Nephron progenitor cell (in vitro differentiated cells): ENCODE data around the gene HTR7.

Experiments used
- DNase-seq: peaks from one replicate; pipeline ENCODE4 v3.0.0; 2021
- H3K27ac Mint-ChIP-seq: 2 replicates; pipeline ENCODE4 v1.8.0; 2021; ENCODE audit warnings: mild to moderate bottlenecking, moderate library complexity, mixed read lengths
- H3K27me3 Mint-ChIP-seq: 2 replicates; pipeline ENCODE4 v1.8.0; 2021; ENCODE audit warnings: mild to moderate bottlenecking, low read depth, mixed read lengths; ENCODE audit not compliant: poor library complexity
- H3K36me3 Mint-ChIP-seq: 2 replicates; pipeline ENCODE4 v1.8.0; 2021; ENCODE audit warnings: low read depth, mixed read lengths
- H3K4me1 Mint-ChIP-seq: 2 replicates; pipeline ENCODE4 v1.8.0; 2021; ENCODE audit warnings: mixed read lengths
- H3K4me3 Mint-ChIP-seq: 2 replicates; pipeline ENCODE4 v1.8.0; 2021; ENCODE audit warnings: mild to moderate bottlenecking, moderate library complexity, mixed read lengths
- H3K9me3 Mint-ChIP-seq: 2 replicates; pipeline ENCODE4 v1.8.0; 2021; ENCODE audit warnings: mild to moderate bottlenecking, moderate library complexity, mixed read lengths
- TF ChIP-seq, protein P1 (sequence below): fragments of 200-600 bp; sonication (generic); IDR thresholded peaks from 2 replicates; pipeline ENCODE4 v1.5.0; 2021; ENCODE audit warnings: antibody characterized with exemption

HTR7 gene

DNA sequence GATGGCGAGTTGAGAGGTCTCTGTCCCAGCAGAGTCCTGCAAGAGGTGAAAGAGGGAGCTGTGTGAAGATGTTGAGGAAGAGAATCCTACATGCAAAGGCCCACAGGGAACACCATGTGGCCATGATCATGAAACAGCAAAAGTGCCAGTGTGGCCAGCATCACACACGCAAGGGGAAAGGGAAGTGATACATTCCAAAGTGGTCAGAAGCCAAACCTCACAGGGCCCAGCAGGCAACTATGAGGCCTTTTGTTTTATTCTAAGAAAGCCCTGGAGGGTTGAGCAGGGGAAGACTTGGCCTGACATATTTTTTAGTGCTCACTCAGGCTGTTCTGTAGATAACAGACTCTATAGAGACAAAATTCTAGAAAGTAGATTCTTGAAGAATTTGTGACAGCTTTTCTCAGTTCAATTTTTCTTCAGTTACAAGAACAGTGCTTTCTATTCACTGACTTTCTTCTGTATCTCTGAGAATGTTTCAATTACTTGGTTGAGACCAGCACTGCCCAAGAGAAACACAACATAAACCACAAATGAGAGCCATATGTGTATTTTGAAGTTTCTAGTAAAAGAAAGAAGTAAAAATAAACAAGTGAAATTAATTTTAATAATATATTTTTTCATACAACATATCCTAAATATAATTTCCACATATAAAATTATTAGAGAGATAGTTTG lies 82.3 kb downstream of the HTR7 start:
- Mint-ChIP-seq H3K9me3 (no peaks in the 10 kb centered on the region), H3K27ac (no peak overlapping the region), H3K27me3 (no peaks in the 10 kb centered on the region), H3K4me3 (no peak overlapping the region), H3K36me3 (no peaks in the 10 kb centered on the region), H3K4me1 (no peaks in the 10 kb centered on the region)
- DNase-seq = no peak
- TF ChIP-seq, protein P1, sequence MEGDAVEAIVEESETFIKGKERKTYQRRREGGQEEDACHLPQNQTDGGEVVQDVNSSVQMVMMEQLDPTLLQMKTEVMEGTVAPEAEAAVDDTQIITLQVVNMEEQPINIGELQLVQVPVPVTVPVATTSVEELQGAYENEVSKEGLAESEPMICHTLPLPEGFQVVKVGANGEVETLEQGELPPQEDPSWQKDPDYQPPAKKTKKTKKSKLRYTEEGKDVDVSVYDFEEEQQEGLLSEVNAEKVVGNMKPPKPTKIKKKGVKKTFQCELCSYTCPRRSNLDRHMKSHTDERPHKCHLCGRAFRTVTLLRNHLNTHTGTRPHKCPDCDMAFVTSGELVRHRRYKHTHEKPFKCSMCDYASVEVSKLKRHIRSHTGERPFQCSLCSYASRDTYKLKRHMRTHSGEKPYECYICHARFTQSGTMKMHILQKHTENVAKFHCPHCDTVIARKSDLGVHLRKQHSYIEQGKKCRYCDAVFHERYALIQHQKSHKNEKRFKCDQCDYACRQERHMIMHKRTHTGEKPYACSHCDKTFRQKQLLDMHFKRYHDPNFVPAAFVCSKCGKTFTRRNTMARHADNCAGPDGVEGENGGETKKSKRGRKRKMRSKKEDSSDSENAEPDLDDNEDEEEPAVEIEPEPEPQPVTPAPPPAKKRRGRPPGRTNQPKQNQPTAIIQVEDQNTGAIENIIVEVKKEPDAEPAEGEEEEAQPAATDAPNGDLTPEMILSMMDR = no peak

DNA sequence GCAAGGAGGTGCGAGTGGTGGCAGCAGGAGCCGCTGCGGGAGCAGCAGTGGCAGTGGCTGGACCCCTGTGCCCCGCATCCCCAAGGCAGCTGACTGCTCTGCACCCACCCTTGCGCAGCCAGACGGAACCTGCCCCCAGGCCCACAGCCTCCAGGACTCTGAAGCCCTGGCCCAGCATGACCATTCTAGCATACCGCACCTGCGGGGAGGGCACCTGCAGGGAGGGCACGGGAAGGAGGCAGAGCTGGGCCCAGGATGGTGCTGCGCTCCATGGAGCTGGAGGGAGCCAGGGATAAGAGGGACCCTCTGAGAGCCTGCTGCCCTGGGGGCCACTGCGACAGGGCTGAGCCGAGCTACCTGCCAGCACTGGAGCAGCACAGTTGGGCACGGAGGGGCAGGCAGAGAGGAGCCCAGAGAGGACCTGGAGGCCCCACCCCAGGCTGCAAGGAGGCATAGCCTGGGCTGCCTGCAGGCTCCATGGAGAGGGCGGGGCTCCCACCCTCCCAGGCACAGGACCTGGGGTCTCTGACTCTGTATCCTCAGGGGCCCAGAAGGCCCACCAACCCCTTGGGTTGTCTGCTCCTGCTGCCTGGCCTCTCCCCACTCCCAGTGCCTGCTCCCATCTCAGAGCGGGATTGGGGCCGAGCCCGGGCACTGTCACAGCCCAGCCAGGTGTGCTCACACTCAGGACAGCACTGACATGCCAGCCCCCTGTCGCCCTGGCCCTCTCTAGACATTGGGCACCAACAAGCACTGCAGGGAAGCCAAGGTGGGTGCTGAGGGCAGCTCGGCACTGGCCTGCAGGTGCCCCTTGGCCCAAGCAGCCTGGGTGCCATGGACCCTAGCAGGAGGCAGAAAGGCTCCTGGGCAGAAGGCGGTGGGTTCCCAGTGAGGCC lies 87.6 kb downstream of the HTR7 start:
- H3K36me3 Mint-ChIP-seq = no peaks in the 10 kb centered on the region
- no peaks in the 10 kb centered on the region for H3K4me1 Mint-ChIP-seq
- peaks cover 4% of the 10 kb centered on the region for H3K9me3 Mint-ChIP-seq
- no peak overlapping the region for H3K4me3 Mint-ChIP-seq
- DNase-seq = no peak
- no peak overlapping the region for H3K27ac Mint-ChIP-seq
- TF ChIP-seq, protein P1 = no peak
- H3K27me3 Mint-ChIP-seq = peaks cover 5% of the 10 kb centered on the region

DNA sequence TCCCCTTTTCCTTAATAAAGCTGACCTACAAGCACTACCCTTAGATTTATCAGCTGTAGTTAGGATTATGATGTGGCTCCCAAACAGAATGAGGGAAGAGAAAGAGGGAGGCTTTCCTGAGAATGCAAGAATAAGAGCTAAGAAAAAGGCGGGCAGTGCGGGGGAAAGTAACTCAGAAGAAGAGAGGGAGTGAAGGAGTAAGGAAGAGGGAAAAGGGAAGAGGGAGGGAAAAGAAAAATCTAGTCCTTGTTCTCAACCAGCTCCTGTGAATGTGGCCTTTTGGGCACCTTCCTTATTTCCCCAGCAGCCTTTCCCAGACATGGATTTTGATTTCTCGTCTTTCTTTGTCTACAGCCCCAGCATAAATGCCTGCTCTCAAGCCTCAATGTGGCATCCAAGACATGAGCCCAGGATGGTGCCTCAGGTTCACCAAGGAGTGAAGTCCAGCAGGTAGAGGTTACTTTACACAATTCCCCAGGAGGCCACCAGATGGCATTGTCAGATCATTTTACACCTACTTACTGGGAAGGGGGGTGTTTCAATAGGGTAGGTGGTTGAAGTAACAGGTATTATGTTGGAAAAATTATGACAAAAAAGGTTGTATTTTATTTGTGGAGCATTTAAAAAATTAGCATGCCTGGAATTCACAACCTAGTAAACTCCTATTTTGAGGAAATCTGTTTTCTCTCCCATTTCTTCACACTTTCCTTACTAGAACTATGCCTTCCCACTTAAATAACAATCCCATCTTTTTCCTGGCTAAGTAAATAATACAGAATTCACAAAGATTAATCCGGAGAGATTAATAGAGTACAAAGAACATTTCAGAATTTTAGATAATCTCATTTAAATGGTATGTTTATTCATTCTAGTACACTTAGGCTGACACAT lies 106.5 kb downstream of the HTR7 start:
- peak; percentile 54 for DNase-seq
- H3K4me1 Mint-ChIP-seq = no peaks in the 10 kb centered on the region
- TF ChIP-seq, protein P1 = peak; percentile 70
- no peak overlapping the region for H3K27ac Mint-ChIP-seq
- H3K36me3 Mint-ChIP-seq = no peaks in the 10 kb centered on the region
- no peak overlapping the region for H3K4me3 Mint-ChIP-seq
- H3K27me3 Mint-ChIP-seq = peaks cover 4% of the 10 kb centered on the region
- no peaks in the 10 kb centered on the region for H3K9me3 Mint-ChIP-seq

DNA sequence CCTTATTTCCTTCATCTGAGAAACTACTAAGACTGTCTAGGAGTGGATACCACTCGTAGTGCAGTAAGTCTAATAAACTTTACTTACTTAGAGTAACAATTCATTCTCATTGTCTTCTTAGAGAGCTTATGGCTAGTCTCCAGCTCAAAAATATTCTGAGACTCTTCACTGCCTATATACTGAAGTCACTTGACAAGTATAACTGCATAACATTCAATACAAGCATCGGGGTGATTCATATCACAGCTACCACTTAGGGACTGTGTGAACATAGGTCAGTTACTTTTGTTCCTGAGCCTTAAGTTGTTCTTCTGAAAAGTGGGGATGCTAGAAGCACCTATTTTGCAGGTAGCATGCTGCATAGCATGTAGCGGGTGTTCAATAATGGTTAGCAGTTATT lies 111.0 kb downstream of the HTR7 start:
- peaks cover 4% of the 10 kb centered on the region for H3K27me3 Mint-ChIP-seq
- TF ChIP-seq, protein P1 = no peak

DNA sequence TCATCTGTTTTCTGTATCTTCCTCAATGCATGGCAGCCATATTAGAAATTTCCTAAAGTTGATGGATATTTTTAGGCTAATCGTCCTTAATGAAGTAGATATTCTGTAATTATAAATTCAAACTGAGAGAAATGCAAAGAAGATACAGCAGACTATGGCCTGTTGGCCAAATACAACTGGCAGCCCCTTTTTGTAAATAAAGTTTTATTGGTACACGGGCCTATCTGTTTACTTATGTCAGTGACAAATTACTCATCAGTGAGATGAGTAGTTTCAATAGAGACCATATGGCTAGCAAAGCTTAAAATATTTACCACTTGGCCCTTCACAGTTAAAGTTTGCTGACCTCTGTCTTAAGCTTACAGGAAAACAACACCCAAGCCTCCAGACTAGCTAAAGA lies 112.3 kb downstream of the HTR7 start:
- no peak for DNase-seq
- H3K36me3 Mint-ChIP-seq = no peaks in the 10 kb centered on the region
- no peak overlapping the region for H3K27ac Mint-ChIP-seq

More for the DNA sequence above, 111.0 kb downstream of the HTR7 start:
- Mint-ChIP-seq H3K9me3 (no peaks in the 10 kb centered on the region), H3K36me3 (no peaks in the 10 kb centered on the region), H3K4me3 (no peak overlapping the region), H3K27ac (no peak overlapping the region), H3K4me1 (no peaks in the 10 kb centered on the region)
- DNase-seq = no peak

More for the DNA sequence above, 112.3 kb downstream of the HTR7 start:
- Mint-ChIP-seq H3K27me3 (no peaks in the 10 kb centered on the region), H3K4me3 (no peak overlapping the region), H3K9me3 (no peaks in the 10 kb centered on the region), H3K4me1 (no peaks in the 10 kb centered on the region)
- TF ChIP-seq, protein P1 = no peak
